K562 (cell line): ENCODE results near the gene DPP3. TPM values are rescaled to one million over a fixed set of nuclear protein-coding genes. Genes with fewer than 3 reads are reported as not detected.

Experiments
- ARID3A ChIP-seq: IDR thresholded peaks from 2 replicates; pipeline ENCODE4 v1.6.1; 2012; ENCODE audit warnings: low read depth, low read length, improper control_type of control experiment, borderline replicate concordance
- HMGN3 ChIP-seq: IDR thresholded peaks from 2 replicates; pipeline ENCODE4 v1.6.1; 2011; ENCODE audit warnings: borderline replicate concordance, low read depth, mild to moderate bottlenecking, mixed read lengths, low read length; ENCODE audit not compliant: insufficient read length; ENCODE audit errors: extremely low read depth
- HSF4 ChIP-seq: fragments of 250-450 bp; sonication (Bioruptor Pico); IDR thresholded peaks from 2 replicates; pipeline ENCODE4 v2.1.2; 2022; ENCODE audit warnings: mild to moderate bottlenecking, moderate library complexity, borderline replicate concordance
- MAZ ChIP-seq, 2 experiments: fragments of 450-650 bp in 1 of 2; sonication (generic) in 1 of 2; formaldehyde crosslinking; IDR thresholded peaks in 1 of 2; conservative IDR thresholded peaks in 1 of 2; 2 replicates each; pipeline versions ENCODE4 v1.4.0 to v1.5.0; 2020; ENCODE audit warnings: mild to moderate bottlenecking in 1 of 2, missing genetic modification reagents in 1 of 2
- OTX1 ChIP-seq: fragments of 450-650 bp; formaldehyde crosslinking; IDR thresholded peaks from 2 replicates; pipeline ENCODE4 v1.4.0; 2022; ENCODE audit warnings: mild to moderate bottlenecking
- PHF8 ChIP-seq: fragments of 200-600 bp; sonication (generic); IDR thresholded peaks from 2 replicates; pipeline ENCODE4 v1.6.1; 2012; ENCODE audit warnings: mixed run types, mild to moderate bottlenecking, inconsistent platforms, low read length, moderate library complexity, borderline replicate concordance
- TCF7 ChIP-seq: sonication (generic); IDR thresholded peaks from 2 replicates; pipeline ENCODE4 v1.6.1; 2016; ENCODE audit warnings: antibody characterized with exemption, borderline replicate concordance
- TFAP4 ChIP-seq: sonication (generic); formaldehyde crosslinking; IDR thresholded peaks from 2 replicates; pipeline ENCODE4 v1.8.0; 2022; ENCODE audit warnings: missing genetic modification reagents, mild to moderate bottlenecking, moderate library complexity, borderline replicate concordance
- ZBTB26 ChIP-seq: fragments of 450-650 bp; formaldehyde crosslinking; IDR thresholded peaks from 2 replicates; pipeline ENCODE4 v1.4.0; 2022; ENCODE audit warnings: missing genetic modification characterization
- ZBTB40 ChIP-seq, 2 experiments: fragments of 450-650 bp in 1 of 2; sonication (generic) in 1 of 2; formaldehyde crosslinking in 1 of 2; IDR thresholded peaks; 2 replicates each; pipeline versions ENCODE4 v1.7.1 to v1.9.0; 2016 to 2022; ENCODE audit warnings: inconsistent platforms in 1 of 2, mild to moderate bottlenecking in 1 of 2, missing genetic modification reagents in 1 of 2
- ZBTB7A ChIP-seq: IDR thresholded peaks from 2 replicates; pipeline ENCODE4 v1.6.1; 2011; ENCODE audit warnings: low read depth, mild to moderate bottlenecking, low read length, moderate library complexity, borderline replicate concordance; ENCODE audit not compliant: control insufficient read depth
- polyA plus RNA-seq, 8 experiments: library from polyadenylated mRNA; depleted of rRNA in 4 of 8; stranded (reverse) in 5 of 8; unstranded in 3 of 8; fragments of >200 nt; fragmentation: Nextera tagmentation in 2 of 8; fragmentation: Illumina TruSeq in 1 of 8; extraction: Ambion mirVana in 2 of 8; extraction: Trizol in 1 of 8; gene quantifications; 2 replicates each; pipeline versions ENCODE4 v1.2.1 to v1.2.3, GENCODE V29; 2011 to 2014; ENCODE audit warnings: inconsistent platforms in 1 of 8, missing spikeins in 1 of 8
- total RNA-seq, 7 experiments: library from RNA; depleted of rRNA in 6 of 7; stranded (reverse); fragments of >200 nt in 6 of 7; fragmentation: Illumina TruSeq in 2 of 7; extraction: Trizol in 2 of 7; gene quantifications; 2 replicates each; pipeline versions ENCODE4 v1.2.1 to v1.2.3, GENCODE V29; 2011 to 2021; ENCODE audit warnings: low replicate concordance in 1 of 7

DPP3 gene
- total and polyA plus RNA-seq, 9 of the 15 experiments (the other 6 are each of a cell fraction or from before 2014, with no cell fraction given): 3.7 to 69.2 (median 43.3) TPM

- TF ChIP-seq ARID3A (no peak), ZBTB7A (0 out of 2 replicates have a peak, but pooled peaks have one; percentile 39), TCF7 (no peak), OTX1 (CRISPR knock-in tag) (peak; percentile 86), HSF4 (CRISPR knock-in tag) (no peak), PHF8 (peak; percentile 41; the same call in 1 of the 2 replicates), ZBTB40 (IDR thresholded peaks at IDR 0.05) (0 out of 2 replicates have a peak, but pooled peaks have one; percentile 18), ZBTB40 (CRISPR knock-in tag; IDR thresholded peaks at IDR 0.05) (no peak), MAZ (CRISPR knock-in tag; conservative IDR thresholded peaks at IDR 0.05 in 1 of 2, IDR thresholded peaks at IDR 0.05 in 1 of 2) (peak; percentile 23 to 67; a peak in 2 of 4 replicates), TFAP4 (CRISPR knock-in tag) (peak; percentile 56; the same call in 1 of the 2 replicates), ZBTB26 (CRISPR knock-in tag) (peak; percentile 26; the same call in 1 of the 2 replicates), HMGN3 (peak; percentile 14)
Observed at GRCh38 chr11:66466225-66467033, 13.8 kb upstream of the DPP3 start, which contains the start of gene PELI3 (continued).
